Astrocyte (in vitro differentiated cells and primary cell): ENCODE measurements around the gene LAMA4.

Experiments
- CTCF ChIP-seq: IDR thresholded peaks from 2 replicates; pipeline ENCODE4 v1.5.1; 2011; ENCODE audit warnings: low read depth, mild to moderate bottlenecking, inconsistent platforms, low read length, moderate library complexity; ENCODE audit not compliant: insufficient read depth
- EZH2 ChIP-seq: IDR thresholded peaks from 2 replicates; pipeline ENCODE4 v1.6.1; 2012; ENCODE audit warnings: mild to moderate bottlenecking, low read length, inconsistent platforms; ENCODE audit not compliant: insufficient read depth

GRCh38 chr6:112109262-112109661 lies 145.1 kb downstream of the LAMA4 start:
- no peak for TF ChIP-seq CTCF
- TF ChIP-seq EZH2 = no peak
